Endothelial cell of umbilical vein (primary cell): ENCODE results near the gene IGSF1. TPM values are rescaled to one million over a fixed set of nuclear protein-coding genes. Genes with fewer than 3 reads are reported as not detected.

Source experiments
- BruUV-seq: library from RNA; stranded (reverse); fragments of 400-500 nt; replicated peaks from 2 replicates; lab custom pipeline; 2021; lab: Mats Ljungman, UMichigan
- CTCF ChIA-PET: fragments of 300-600, 350-600 bp; sonication (Branson Sonifier 250); formaldehyde crosslinking; loops from one replicate; lab custom pipeline; 2021; ENCODE audit warnings: antibody characterized with exemption, inconsistent platforms; lab: Charles Lee
- POLR2A ChIA-PET: fragments of 300-600, 350-600 bp; sonication (Branson Sonifier 250); formaldehyde crosslinking; loops from one replicate; lab custom pipeline; 2021; ENCODE audit warnings: antibody characterized with exemption, inconsistent platforms; lab: Charles Lee
- DNase-seq: peaks from one replicate; pipeline ENCODE4 v3.0.0-alpha.2; 2011; ENCODE audit warnings: low read depth, low spot score
- FAIRE-seq: peaks from 2 replicates; lab custom pipeline; 2011; peaks lifted over from hg19 to GRCh38; lab: Jason Lieb, UNC
- H2AFZ ChIP-seq: 2 replicates; pipeline ENCODE4 v1.6.0; 2012; ENCODE audit warnings: low read depth, low read length, control low read depth, inconsistent platforms
- H3K27ac ChIP-seq: 2 replicates; pipeline ENCODE4 v1.5.1; 2011; ENCODE audit warnings: low read depth, mild to moderate bottlenecking, control low read depth, low read length, moderate library complexity; ENCODE audit not compliant: insufficient read depth
- H3K27me3 ChIP-seq, 2 experiments: 2 replicates each; pipeline versions ENCODE4 v1.6.0 to v1.6.1; 2011; ENCODE audit warnings: low read length in 2 of 2, mixed read lengths in 1 of 2; ENCODE audit not compliant: control insufficient read depth in 2 of 2, insufficient read depth in 2 of 2
- H3K36me3 ChIP-seq, 2 experiments: 2 replicates in 1 of 2; 3 replicates in 1 of 2; pipeline ENCODE4 v1.5.1; 2011; ENCODE audit warnings: low read length in 2 of 2, mild to moderate bottlenecking in 1 of 2, moderate library complexity in 1 of 2; ENCODE audit not compliant: control insufficient read depth in 2 of 2, insufficient read depth in 2 of 2; ENCODE audit errors: extremely low read depth in 1 of 2
- H3K4me1 ChIP-seq: 3 replicates; pipeline ENCODE4 v1.5.1; 2011; ENCODE audit warnings: mild to moderate bottlenecking, low read length; ENCODE audit not compliant: control insufficient read depth, insufficient read depth; ENCODE audit errors: extremely low read depth
- H3K4me2 ChIP-seq: 2 replicates; pipeline ENCODE4 v1.6.1; 2011; ENCODE audit warnings: low read length, control low read depth, mixed read lengths; ENCODE audit not compliant: insufficient read depth
- H3K4me3 ChIP-seq, 3 experiments: fragments of 200-600 bp in 1 of 3; sonication (generic), shearing (Covaris generic) in 1 of 3; replicated peaks in 1 of 3; 2 replicates each; pipeline ENCODE4 v1.5.1; 2011 to 2016; ENCODE audit warnings: control low read depth in 3 of 3, low read length in 3 of 3, mild to moderate bottlenecking in 2 of 3, inconsistent platforms in 1 of 3, low read depth in 1 of 3, moderate library complexity in 1 of 3; ENCODE audit not compliant: insufficient read depth in 1 of 3
- H3K79me2 ChIP-seq: 2 replicates; pipeline ENCODE4 v1.6.0; 2012; ENCODE audit warnings: low read length, inconsistent platforms; ENCODE audit not compliant: control insufficient read depth, insufficient read depth
- H3K9ac ChIP-seq: replicated peaks from 2 replicates; pipeline ENCODE3; 2011; ENCODE audit warnings: low read length, control low read depth; ENCODE audit not compliant: insufficient read depth; ENCODE audit errors: extremely low read depth
- H3K9me1 ChIP-seq: replicated peaks from 3 replicates; pipeline ENCODE4 v1.6.0; 2011; ENCODE audit warnings: mild to moderate bottlenecking, low read length; ENCODE audit not compliant: control insufficient read depth, insufficient read depth; ENCODE audit errors: extremely low read depth
- H3K9me3 ChIP-seq: replicated peaks from 2 replicates; pipeline ENCODE4 v1.5.1; 2012; ENCODE audit warnings: low read length, inconsistent platforms; ENCODE audit not compliant: control insufficient read depth, insufficient read depth
- H4K20me1 ChIP-seq: replicated peaks from 2 replicates; pipeline ENCODE3; 2011; ENCODE audit warnings: mild to moderate bottlenecking, low read length; ENCODE audit not compliant: control insufficient read depth, insufficient read depth; ENCODE audit errors: extremely low read depth
- CTCF ChIP-seq, 2 donors: IDR thresholded peaks; 1 replicate in 1 of 2; 2 replicates in 1 of 2; pipeline ENCODE4 v1.5.1; 2011; ENCODE audit warnings: low read length in 2 of 2, mild to moderate bottlenecking in 2 of 2, moderate library complexity in 2 of 2, control low read depth in 1 of 2, inconsistent platforms in 1 of 2, low read depth in 1 of 2; ENCODE audit not compliant: insufficient read depth in 1 of 2; ENCODE audit errors: extremely low read depth in 1 of 2
- EZH2 ChIP-seq: IDR thresholded peaks from 2 replicates; pipeline ENCODE4 v1.6.1; 2012; ENCODE audit warnings: borderline replicate concordance, low read depth, mild to moderate bottlenecking, moderate library complexity, low read length, inconsistent platforms; ENCODE audit not compliant: severe bottlenecking
- FOS ChIP-seq: IDR thresholded peaks from 2 replicates; pipeline ENCODE4 v1.6.1; 2011; ENCODE audit warnings: mild to moderate bottlenecking, low read length, moderate library complexity, borderline replicate concordance; ENCODE audit not compliant: insufficient read depth
- GATA2 ChIP-seq: IDR thresholded peaks from 2 replicates; pipeline ENCODE4 v1.7.0; 2011; ENCODE audit warnings: low read depth, mild to moderate bottlenecking, moderate library complexity, mixed read lengths, low read length; ENCODE audit not compliant: insufficient read length, insufficient read depth
- MAX ChIP-seq: IDR thresholded peaks from 2 replicates; pipeline ENCODE4 v1.6.1; 2011; ENCODE audit not compliant: insufficient read depth, insufficient read length
- MYC ChIP-seq: IDR thresholded peaks from one replicate; pipeline ENCODE4 v1.6.1; 2011; ENCODE audit warnings: mild to moderate bottlenecking, low read depth, low read length
- POLR2AphosphoS5 ChIP-seq: IDR thresholded peaks from 2 replicates; pipeline ENCODE4 v1.6.1; 2012; ENCODE audit warnings: low read depth, mild to moderate bottlenecking, control low read depth, low read length, moderate library complexity; ENCODE audit not compliant: insufficient read depth
- dilution Hi-C: fragments of 300-500 bp; cut with MboI; formaldehyde crosslinking; loops from one replicate; pipeline ENCODE4 v1.15.0; 2019; ENCODE audit warnings: low sequenced_read_pairs; ENCODE audit not compliant: extremely low pct_ligation_motif_present
- intact Hi-C: fragments of 100-400 bp; cut with micrococcal nuclease; formaldehyde crosslinking; loops from one replicate; pipeline ENCODE4 v1.10.0; 2022
- polyA plus RNA-seq, 4 experiments: library from polyadenylated mRNA; depleted of rRNA in 3 of 4; stranded (reverse) in 3 of 4; unstranded in 1 of 4; fragments of >200 nt; gene quantifications; 2 replicates each; pipeline versions ENCODE4 v1.2.1 to v1.2.3, GENCODE V29; 2011 to 2012; ENCODE audit warnings: missing spikeins in 1 of 4
- total RNA-seq: library from RNA; stranded (reverse); gene quantifications from 2 replicates; pipeline ENCODE4 v1.2.3, GENCODE V29; 2021

IGSF1 gene
- total and polyA plus RNA-seq, 2 donors (not counting 3 experiments of a cell fraction or from before 2014, with no cell fraction given), result not detected

- H3K4me1 ChIP-seq, result no peaks in the 10 kb centered on the region
- H4K20me1 ChIP-seq, result no peaks in the 10 kb centered on the region
- H3K36me3 ChIP-seq, result no peaks in the 10 kb centered on the region
- H3K4me2 ChIP-seq, result no peak overlapping the region
- no peak overlapping the region for H3K9ac ChIP-seq
- no peaks in the 10 kb centered on the region for H3K79me2 ChIP-seq
- H3K27ac ChIP-seq, result no peak overlapping the region
- ChIA-PET POLR2A (no interaction called here), CTCF (no interaction called here)
- TF ChIP-seq FOS, result no peak
- no peak for TF ChIP-seq POLR2AphosphoS5
- TF ChIP-seq EZH2, result no peak
- TF ChIP-seq CTCF (IDR thresholded peaks at IDR 0.05; ENCODE audit: extremely low read depth in 1 of 2, insufficient read depth in 1 of 2, low read depth in 1 of 2, low read length in 2 of 2), result no peak
- TF ChIP-seq GATA2, result no peak
- no peak for TF ChIP-seq MAX
- no peak for TF ChIP-seq MYC
- BruUV-seq, result no TSS peak
- H2AFZ ChIP-seq, result no peak overlapping the region
- dilution Hi-C loops, result no loop called here
- intact Hi-C loops, result no loop called here
- DNase-seq (no peak), FAIRE-seq (no peak)
- H3K9me1 ChIP-seq, result no peaks in the 10 kb centered on the region
- H3K4me3 ChIP-seq, result no peak overlapping the region
- H3K27me3 ChIP-seq, result no peaks in the 10 kb centered on the region
- H3K9me3 ChIP-seq, result no peaks in the 10 kb centered on the region
These were observed 421 bp upstream of the IGSF1 start for GRCh38 chrX:131289527-131289926.
